Fibroblast of skin of left biceps (primary cell): ENCODE data around the gene WNT10A.

Experiments
- DNase-seq, 2 experiments: peaks; one replicate each; pipeline ENCODE4 v3.0.0-alpha.2; 2013; ENCODE audit warnings: low read depth in 2 of 2

The WNT10A gene

DNA sequence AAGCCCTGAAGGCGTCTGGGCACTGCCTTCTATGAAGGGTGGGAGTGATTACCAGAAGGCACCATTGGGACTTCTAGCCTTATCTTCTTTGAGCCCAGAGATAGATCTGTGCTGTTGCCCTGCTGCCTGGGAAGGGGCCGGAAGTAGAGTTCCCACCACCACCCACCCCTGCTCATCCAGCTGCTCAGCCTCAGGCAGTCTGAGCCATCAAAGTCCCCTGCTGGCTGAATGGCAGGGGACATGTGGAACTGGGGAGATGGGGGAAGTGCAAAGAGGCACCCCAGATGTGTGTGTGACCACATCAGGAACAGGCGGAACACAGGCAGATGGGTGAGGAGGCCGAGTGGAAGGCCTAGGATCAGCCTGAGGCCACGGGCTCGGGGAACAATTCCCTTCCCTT lies 3.3 kb upstream of the WNT10A start:
- no peak for DNase-seq

DNA sequence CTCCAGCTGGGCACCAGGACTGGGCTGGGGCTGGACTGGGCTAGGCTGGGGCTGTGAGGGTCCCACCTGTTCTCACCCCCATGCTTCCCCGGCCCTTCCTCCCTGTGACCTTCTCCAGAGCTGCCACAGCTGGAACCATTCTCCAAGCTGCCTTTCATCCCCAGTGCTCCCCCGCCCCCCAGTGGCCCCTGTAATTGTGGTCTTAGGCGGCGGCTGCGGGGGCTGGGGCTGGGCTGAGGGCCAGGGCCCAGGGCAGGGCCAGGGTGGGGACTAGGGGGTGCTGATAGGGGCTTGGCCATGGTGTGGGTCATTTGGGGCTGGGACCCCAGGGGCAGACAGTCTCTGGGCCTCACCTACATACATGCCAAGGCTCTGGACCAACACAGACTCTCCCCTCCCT lies 2.8 kb upstream of the WNT10A start:
- DNase-seq, result no peak

DNA sequence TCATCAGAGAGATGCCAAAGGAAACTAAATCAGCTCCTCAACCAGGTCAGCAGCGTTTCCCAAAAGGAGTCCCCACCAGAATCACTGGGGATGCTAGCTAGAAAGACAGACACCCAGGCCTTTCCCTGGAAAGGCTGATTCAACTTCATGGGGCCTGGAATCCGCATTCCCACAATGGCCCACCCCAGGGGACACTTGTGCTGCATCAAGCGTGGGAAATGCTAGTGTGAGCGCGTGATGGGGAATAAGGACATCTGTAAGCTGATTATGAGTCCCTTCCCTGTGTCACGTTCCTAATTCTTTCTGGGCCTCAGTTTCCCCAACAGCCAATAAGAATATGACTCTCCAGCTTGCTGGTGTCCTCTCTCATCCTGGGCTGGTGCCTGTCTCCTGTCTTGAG lies 2.2 kb upstream of the WNT10A start:
- DNase-seq, result no peak

DNA sequence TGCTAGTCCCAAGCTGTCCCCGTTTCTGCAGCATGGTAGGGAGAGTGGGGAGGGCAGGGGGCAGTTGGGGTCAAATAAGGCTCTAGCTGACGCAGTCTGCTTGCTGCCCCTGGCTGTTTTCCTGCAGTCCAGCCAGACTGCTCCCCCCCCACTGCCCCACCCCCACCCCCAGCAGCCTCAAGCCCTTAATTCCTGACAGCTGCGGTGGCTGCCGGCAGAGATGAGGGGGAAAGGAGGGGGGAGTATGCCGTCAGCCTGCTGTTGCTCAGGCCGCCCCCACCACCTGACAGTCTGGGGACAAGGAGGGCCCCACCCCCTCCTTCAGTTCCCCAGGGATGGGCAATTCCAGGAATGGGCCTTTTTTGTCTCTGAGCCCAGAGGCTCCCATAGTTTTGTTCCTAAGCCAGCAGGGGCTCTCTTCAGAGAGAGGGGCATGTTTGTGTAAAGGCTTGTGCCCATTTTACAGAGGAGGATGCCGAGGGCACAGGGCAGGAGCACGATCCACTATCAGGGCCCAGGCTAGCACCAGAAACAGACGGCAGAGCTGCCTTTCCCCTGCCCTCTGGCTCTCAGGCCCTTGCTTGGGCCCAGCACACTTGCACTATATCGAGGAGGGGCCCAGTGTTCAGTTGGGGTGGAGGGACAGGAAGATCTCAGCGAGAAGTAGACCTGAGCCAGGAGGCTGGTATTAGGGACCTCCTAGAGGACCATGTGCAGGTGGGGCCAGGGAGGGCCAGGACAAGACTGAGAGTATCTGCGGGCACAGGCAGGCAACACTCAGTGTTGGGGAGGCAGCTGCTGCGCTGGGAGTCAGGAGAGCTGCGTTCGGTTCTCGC lies 1.5 kb upstream of the WNT10A start:
- no peak for DNase-seq

DNA sequence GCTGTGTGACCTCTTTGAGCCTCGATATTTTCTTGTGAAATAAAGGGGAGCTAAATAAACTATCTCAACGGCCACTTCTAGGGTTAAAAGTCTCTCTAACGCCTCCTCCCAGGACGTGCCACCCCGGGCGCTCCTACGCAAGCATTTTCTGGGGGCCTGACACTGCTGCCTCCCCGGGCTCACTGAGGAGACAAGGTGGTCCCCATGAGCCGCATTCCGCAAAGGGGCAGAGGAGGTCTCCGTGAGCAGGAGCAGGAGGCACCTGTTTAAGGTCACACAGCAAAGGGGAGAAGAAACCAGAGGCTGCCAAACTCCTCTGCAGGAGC lies 913 bp upstream of the WNT10A start:
- DNase-seq, result no peak

DNA sequence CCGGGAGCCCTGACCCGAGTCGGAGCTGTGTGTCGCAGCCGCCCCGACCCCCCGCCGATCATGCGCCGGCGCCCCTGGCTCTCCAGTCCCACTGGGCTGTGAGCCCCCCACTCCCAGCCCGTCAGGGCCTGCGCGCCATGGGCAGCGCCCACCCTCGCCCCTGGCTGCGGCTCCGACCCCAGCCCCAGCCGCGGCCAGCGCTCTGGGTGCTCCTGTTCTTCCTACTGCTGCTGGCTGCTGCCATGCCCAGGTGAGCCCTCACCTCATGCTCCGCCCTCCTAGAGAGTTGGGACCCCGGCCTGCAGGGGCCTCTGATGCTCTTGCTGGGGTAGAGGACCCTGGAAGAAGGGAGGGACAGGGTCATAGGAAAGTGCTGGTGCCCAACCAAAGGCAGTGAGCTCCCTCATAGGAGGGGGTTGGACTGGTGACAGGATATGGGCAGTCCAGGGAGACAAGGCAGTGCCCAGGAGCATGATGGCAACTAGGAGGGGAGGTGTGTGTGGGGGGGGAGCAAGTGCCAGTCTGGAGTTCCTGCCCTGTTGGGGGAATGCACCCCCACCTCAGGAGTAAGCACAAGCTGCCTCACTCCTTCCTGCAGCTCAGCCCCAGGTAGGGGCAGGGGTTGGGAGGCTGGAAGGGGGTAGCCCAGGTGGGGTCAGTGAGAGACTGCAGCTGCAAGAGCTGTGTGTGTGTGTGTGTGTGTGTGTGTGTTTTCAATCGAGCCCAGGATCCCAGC lies 375 bp downstream of the WNT10A start:
- DNase-seq, result no peak

DNA sequence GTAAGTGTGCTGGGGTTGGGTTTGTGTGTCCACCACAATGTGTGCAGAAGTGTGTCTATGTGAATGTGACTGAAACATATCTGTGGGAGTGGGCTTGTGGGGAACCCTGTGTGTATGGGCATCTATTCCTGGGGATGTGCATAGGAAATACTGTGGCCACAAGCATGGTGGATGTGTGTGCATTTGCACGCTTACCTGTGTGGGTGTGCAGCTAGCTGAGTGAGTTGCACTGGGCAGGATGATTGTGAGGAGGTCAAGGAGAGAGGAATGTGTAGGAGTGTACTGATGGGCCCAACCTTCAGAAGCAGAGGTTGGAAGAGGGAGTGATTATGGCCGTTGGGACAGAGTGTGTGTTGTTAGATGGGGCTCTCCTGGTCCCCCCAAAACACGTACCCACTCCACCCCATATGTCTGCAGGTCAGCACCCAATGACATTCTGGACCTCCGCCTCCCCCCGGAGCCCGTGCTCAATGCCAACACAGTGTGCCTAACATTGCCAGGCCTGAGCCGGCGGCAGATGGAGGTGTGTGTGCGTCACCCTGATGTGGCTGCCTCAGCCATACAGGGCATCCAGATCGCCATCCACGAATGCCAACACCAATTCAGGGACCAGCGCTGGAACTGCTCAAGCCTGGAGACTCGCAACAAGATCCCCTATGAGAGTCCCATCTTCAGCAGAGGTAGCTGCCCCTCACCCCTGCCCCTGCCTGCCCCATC lies 1.2 kb downstream of the WNT10A start:
- DNase-seq, result no peak

DNA sequence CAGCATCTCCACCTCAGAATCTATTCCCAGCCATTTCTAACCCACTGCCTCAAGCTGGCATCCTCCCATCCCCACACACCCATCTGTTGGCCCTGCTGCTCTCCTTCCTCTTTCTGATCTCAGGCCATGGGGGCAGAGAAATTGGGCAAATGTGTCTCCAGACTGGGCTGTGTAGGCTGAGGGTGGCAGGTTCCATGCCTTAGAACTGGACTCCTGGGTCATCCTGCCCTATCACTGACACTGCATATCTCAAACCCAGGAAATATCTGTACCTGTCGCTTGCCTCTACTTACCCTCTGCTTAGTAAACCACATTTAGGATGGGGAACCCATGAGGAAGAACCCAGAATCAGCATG lies 1.8 kb downstream of the WNT10A start:
- DNase-seq, result no peak

DNA sequence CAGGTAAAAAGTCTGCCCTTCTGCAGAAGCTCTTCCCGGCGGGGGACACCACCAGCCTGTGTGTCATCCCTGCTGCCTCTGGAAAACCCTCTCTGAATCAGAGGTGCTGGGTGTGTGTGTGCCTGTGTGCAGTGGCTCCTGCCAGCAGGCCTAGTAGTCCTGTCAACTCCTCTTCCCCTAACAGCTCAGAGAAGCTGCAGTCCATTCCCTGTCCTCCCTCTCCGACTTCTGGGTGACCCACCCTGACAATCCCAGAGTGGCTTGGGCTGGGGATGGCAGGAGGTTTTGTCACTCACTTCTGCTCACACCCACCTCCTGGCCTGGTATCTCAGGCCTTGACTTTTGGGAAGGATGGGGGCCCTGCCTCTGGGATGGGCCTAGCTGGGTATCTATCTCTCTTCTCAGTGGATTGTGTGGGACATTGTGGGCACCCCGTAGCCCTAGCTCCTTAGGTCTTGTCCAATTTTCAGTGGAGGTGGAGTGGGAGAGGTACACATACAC lies 2.3 kb downstream of the WNT10A start:
- no peak for DNase-seq

DNA sequence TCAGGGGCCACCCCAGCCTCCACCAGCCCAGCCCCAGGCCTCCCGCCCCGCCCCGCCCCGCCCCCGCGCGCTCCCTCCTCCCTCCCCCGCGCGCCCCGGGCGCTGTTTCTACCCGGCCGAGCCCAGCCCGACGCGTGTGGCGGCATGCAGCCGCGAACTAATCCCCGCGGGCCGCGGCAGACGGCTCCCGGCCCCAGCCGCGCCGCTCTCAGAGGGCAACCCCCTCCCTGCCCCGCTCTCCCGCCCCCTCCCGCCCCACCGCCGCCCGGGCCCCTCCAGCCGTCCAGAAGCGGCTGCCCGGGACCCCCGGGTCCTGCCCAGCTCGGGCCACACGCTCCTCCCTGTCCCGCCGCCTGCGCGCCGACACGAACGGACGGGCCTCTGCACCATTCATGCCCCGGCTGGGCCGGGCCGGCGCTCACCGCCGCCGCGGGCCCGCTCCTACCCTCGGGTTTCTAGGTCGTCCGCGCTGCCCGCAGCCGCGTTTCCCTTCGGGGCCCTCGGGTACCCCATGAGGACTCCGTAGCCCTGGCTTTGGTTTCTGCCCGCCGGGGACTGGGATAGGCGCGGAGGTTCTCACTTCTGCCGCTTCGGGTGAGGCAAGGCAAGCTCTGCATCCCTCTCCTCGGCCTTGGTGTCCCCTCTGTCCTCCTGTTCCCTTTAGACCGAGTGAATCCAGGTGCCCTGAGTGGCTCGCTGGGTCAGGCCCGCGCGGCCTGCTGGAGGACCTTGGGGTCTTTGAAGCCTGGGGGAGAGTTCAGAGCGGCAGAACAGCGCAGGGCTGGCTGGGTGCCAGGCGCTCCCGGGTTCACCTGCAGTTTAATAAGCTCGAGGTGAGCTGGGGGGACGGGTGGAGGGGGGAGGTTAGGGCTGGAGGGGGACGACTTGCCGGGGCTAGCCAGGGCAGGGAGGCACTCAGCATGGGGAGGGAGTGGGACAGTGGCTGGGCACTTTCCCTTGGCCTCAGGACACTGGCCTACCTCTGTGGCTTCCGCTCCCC lies 3.1 kb downstream of the WNT10A start:
- DNase-seq, result no peak

DNA sequence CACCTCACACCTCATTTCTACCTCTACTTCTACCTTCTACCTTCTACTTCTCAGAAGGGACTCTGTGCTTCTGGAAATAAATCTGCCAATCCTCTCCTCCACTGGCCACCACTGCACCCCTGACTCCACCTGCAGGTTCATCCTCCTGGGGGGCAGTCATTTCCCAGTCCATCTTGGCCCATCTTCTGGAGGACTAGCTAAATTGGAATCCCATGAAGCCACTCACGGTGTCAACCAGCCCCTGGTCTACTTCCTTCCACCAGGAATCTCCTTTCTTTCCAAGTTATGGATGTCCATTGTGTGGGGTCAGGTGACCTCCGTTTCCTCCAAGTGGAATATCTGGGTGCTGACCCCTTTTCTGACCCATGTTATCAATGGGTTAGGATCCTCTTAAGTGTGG lies 3.9 kb downstream of the WNT10A start:
- no peak for DNase-seq

DNA sequence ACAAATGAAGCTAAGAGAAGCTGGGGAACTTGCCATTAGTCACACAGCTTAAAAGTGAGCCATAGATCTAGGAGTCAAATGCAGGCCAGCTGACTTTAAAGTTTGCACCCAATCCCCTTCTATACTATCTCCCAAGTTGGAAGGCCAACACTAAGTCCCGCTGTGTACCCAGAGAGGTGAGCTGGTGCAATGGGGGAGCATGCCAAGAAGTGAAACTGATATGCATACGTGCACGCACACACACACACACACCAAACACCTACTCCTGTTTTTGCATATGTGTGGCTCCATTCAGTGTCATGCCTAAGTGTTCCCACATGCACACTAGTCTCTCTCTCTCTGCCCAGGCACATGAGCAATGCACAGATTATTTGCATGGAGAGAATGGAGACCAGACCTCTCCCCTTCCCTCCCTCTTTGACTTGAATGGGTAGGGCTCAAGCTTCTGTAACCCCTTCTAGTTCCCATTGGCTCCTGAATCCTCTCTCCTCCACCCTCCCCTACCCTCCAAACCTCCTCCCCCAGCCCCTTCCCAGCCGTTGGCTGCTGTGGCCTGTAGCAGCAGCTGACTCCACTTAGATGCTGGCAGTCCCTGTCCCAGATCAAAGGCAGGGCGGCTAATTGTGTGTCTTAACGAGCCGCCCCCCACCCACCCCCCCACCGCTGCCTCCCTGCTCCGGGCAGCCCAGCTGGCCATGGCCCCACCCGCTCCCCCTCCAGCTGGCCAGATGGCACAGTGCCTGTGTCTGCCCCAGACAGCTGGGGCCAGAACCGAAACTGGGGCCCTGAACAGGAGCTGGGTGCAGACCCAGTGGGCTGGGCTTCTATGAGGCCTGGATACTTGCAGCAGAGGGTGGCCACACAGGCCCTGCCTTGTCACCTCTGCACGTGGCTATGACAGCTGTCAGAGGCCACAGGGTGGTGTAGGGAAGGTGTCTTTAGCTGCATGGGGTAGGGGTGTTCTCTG lies 5.6 kb downstream of the WNT10A start:
- no peak for DNase-seq

DNA sequence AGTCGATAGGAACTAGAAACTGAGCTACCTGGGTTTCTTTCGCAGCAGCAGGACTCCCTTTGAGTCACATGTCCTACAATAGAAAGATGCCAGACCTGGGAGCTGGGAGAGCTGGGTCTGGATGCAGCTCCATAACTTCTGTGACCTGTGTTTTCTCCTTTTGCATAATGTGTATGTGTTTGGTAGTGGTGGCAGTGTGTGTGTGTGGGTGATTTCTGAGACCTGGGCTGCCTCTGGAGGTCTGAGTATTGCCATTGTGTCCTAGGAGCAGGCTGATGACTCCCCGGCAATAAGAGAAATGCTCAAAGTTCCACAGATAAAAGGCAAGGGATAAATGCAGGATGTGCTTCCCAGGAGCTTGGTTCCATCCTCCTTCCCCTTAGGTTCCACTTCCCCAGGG lies 6.4 kb downstream of the WNT10A start:
- no peak for DNase-seq

DNA sequence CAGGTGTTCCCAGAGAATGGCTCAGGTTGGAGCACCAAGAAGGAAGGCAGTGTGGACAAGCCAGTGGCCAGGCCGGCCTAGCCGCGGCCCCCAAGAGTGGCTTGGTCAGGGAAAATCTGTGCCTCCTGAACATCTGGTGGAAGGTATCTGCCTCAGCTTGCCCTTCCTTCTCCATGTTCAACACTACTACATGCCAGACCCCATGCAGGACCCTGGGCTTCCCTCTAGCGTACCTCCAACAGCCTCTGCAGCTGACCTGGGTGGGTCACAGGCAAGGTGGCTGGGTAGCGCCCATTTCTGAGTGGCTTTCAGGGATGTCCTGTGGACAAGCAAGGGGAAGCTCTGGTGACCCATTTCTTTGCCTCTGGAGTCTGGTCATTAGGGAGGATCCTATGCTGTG lies 7.7 kb downstream of the WNT10A start:
- no peak for DNase-seq

DNA sequence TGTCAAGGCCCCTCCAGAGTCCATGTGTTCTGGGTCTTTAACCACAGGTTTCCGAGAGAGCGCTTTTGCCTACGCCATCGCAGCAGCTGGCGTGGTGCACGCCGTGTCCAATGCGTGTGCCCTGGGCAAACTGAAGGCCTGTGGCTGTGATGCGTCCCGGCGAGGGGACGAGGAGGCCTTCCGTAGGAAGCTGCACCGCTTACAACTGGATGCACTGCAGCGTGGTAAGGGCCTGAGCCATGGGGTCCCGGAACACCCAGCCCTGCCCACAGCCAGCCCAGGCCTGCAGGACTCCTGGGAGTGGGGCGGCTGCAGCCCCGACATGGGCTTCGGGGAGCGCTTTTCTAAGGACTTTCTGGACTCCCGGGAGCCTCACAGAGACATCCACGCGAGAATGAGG lies 9.3 kb downstream of the WNT10A start:
- DNase-seq, result no peak

DNA sequence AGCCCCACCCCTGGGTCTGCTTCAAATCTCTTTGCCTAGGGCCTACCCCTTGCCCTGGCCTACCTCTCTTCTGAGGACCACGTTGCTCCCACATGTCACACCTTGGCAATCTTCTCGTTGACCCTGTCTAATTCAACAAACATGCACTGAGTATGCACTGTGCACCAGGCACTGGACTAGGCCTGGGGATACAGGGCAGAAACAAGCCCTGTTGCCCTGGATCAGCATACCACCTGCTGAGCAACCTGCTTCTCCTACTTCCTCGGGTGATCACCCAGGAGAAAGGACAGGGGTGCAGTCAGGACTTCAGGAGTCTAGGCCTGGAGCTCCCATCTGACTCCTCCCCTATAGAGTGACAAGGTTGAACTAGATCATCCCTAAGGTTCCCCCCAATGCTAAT lies 9.7 kb downstream of the WNT10A start:
- DNase-seq, result no peak

DNA sequence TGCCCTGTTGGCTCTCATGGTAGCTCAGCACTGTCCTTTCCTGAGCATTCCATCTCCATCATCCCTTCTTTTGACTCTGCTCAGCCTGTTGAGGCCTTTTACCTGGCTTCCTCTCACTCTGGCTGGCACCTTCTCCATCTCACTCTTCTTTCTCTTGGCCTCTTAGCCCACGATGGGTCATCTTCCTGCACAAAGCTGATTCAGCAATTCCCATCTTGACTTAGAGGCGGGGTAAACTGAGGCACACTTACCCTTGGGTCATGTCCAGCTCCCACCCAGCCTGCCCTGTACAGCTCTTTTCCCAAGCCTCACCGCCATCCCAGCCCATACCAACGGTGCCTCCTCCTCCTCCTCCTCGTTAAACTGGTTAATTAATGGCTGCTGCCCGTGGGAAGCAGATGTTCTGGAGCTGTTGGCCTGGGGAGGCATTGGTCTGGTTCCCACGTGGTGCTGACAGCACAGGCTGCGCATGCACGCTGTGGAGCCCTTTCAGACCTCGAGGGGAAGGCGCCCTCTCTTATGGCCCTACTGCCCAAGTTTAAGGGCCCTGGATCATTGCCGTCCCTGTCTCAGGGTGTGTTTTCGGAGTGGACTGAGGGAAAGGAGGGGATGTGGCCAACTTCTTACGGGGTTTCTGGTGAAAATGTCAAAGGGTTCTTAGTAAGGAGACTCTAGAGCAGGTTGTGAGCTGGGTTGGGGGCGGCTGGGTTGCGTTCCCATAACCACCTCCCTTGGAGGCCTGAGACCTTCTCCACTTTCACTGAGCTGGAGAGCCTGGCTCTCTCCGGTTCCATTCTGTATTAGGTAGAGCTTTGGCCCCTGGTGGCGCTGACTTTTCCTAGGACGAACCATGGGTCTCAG lies 10.9 kb downstream of the WNT10A start:
- DNase-seq, result no peak

DNA sequence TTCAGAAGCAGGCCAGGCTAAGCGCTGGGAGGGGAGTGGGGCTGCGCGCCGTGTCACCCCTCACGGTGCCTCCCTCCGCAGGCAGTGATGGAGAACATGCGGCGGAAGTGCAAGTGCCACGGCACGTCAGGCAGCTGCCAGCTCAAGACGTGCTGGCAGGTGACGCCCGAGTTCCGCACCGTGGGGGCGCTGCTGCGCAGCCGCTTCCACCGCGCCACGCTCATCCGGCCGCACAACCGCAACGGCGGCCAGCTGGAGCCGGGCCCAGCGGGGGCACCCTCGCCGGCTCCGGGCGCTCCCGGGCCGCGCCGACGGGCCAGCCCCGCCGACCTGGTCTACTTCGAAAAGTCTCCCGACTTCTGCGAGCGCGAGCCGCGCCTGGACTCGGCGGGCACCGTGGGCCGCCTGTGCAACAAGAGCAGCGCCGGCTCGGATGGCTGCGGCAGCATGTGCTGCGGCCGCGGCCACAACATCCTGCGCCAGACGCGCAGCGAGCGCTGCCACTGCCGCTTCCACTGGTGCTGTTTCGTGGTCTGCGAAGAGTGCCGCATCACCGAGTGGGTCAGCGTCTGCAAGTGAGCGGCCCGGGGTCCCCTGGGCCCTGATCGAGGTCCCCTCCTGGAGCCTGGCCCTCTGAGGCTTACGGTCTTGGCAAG lies 12.2 kb downstream of the WNT10A start:
- DNase-seq, result no peak
